ENCODE measurements around the gene SCN3A. TPM values are rescaled to one million over a fixed set of nuclear protein-coding genes. Genes with fewer than 3 reads are reported as not detected.

Gene SCN3A
- total RNA-seq, 1 donor from 2014 or later: 2.2 TPM

GRCh38 chr2:165057931-165058330 lies 145.9 kb downstream of the SCN3A start:
- Mint-ChIP-seq H3K27ac (no peak overlapping the region), H3K4me3 (no peak overlapping the region), H3K27me3 (no peaks in the 10 kb centered on the region), H3K9me3 (no peaks in the 10 kb centered on the region), H3K36me3 (ENCODE audit: low read depth) (no peaks in the 10 kb centered on the region), H3K4me1 (no peaks in the 10 kb centered on the region)
- DNase-seq (no peak), ATAC-seq (ENCODE audit: low read depth) (no peak)
- CTCF ChIA-PET: no interaction called here
- intact Hi-C loops (cut with micrococcal nuclease): no loop called here
- POLR2A ChIA-PET: no interaction called here
- TF ChIP-seq CTCF (IDR thresholded peaks at IDR 0.05): no peak

- ChIA-PET POLR2A (no interaction called here), CTCF (no interaction called here)
- Mint-ChIP-seq H3K4me1 (no peaks in the 10 kb centered on the region), H3K9me3 (no peaks in the 10 kb centered on the region), H3K36me3 (ENCODE audit: low read depth) (no peaks in the 10 kb centered on the region), H3K4me3 (no peak overlapping the region), H3K27me3 (no peaks in the 10 kb centered on the region), H3K27ac (no peak overlapping the region)
- intact Hi-C loops (cut with micrococcal nuclease): no loop called here
- ATAC-seq (ENCODE audit: low read depth) (no peak), DNase-seq (no peak)
- TF ChIP-seq CTCF (IDR thresholded peaks at IDR 0.05): no peak
These were observed 146.5 kb downstream of the SCN3A start for GRCh38 chr2:165057308-165057707.

- CTCF ChIA-PET: no interaction called here
- intact Hi-C loops (cut with micrococcal nuclease): no loop called here
- Mint-ChIP-seq H3K9me3 (no peaks in the 10 kb centered on the region), H3K27ac (no peak overlapping the region), H3K36me3 (ENCODE audit: low read depth) (no peaks in the 10 kb centered on the region), H3K27me3 (no peaks in the 10 kb centered on the region), H3K4me1 (no peaks in the 10 kb centered on the region), H3K4me3 (no peak overlapping the region)
- POLR2A ChIA-PET: no interaction called here
- DNase-seq: no peak
- no peak for TF ChIP-seq CTCF (IDR thresholded peaks at IDR 0.05)
- no peak for ATAC-seq (ENCODE audit: low read depth)
These were observed 147.3 kb downstream of the SCN3A start for GRCh38 chr2:165056564-165056963.

- no peak for DNase-seq
- no peaks in the 10 kb centered on the region for H3K4me1 Mint-ChIP-seq
- intact Hi-C loops (cut with micrococcal nuclease): no loop called here
- H3K36me3 Mint-ChIP-seq (ENCODE audit: low read depth): no peaks in the 10 kb centered on the region
- no peak for TF ChIP-seq CTCF (IDR thresholded peaks at IDR 0.05)
- H3K27ac Mint-ChIP-seq: no peak overlapping the region
- H3K27me3 Mint-ChIP-seq: no peaks in the 10 kb centered on the region
- no peak for ATAC-seq (ENCODE audit: low read depth)
- no peak overlapping the region for H3K4me3 Mint-ChIP-seq
- ChIA-PET POLR2A (interaction anchor here (0.5 kb wide), 1 partner anchor 149 kb away, joined by 8 read pairs; the partner anchor contains the start of gene SCN3A), CTCF (no interaction called here)
- no peaks in the 10 kb centered on the region for H3K9me3 Mint-ChIP-seq
These were observed 148.6 kb downstream of the SCN3A start for GRCh38 chr2:165055082-165055851.

GRCh38 chr2:165054652-165055051 lies 149.2 kb downstream of the SCN3A start:
- Mint-ChIP-seq H3K27ac (no peak overlapping the region), H3K4me1 (no peaks in the 10 kb centered on the region), H3K9me3 (no peaks in the 10 kb centered on the region), H3K4me3 (no peak overlapping the region), H3K27me3 (no peaks in the 10 kb centered on the region), H3K36me3 (ENCODE audit: low read depth) (no peaks in the 10 kb centered on the region)
- no peak for TF ChIP-seq CTCF (IDR thresholded peaks at IDR 0.05)
- intact Hi-C loops (cut with micrococcal nuclease): no loop called here
- ChIA-PET CTCF (no interaction called here), POLR2A (interaction anchor here (0.5 kb wide), 1 partner anchor 149 kb away, joined by 8 read pairs; the partner anchor contains the start of gene SCN3A)
- DNase-seq (no peak), ATAC-seq (ENCODE audit: low read depth) (no peak)

All from activated B cell treated with CpG ODN at 0.5 μM for 24 hours (primary cell).